ENCODE results near the gene C16orf95.
"Not testable (repeated sequence)": the region's sequence is repeated elsewhere in the genome, so short reads cannot be mapped to it uniquely, and the experiment has no call there.

Gene C16orf95

DNA sequence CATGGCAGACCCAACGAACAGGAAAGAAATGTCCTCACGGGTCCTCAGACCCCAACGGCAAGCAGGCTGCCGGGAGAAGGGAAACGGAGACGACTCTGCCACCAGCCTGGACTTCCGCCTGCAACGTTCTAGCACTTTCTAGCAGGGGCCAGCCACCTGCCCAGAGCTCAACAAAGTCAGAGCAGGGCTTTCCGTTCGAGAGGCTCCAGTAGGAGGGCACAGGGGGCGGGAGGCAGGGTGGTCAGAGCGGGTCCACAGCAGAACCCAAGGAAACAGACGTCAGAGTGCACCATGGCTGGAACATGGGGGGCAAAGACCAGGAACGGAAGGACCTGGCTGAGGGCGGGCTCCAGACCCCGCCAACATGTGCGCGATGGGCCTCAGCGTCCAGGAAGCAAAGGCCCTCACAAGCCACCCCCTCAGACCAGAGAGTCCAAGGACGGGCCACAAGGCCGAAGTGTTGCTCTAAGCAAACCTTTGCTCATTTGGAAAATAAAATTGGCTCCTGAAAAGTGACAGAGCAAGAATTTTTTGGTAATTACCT, 29.4 kb upstream of the C16orf95 start:
- DNase-seq (ENCODE audit: low spot score): no peak

DNA sequence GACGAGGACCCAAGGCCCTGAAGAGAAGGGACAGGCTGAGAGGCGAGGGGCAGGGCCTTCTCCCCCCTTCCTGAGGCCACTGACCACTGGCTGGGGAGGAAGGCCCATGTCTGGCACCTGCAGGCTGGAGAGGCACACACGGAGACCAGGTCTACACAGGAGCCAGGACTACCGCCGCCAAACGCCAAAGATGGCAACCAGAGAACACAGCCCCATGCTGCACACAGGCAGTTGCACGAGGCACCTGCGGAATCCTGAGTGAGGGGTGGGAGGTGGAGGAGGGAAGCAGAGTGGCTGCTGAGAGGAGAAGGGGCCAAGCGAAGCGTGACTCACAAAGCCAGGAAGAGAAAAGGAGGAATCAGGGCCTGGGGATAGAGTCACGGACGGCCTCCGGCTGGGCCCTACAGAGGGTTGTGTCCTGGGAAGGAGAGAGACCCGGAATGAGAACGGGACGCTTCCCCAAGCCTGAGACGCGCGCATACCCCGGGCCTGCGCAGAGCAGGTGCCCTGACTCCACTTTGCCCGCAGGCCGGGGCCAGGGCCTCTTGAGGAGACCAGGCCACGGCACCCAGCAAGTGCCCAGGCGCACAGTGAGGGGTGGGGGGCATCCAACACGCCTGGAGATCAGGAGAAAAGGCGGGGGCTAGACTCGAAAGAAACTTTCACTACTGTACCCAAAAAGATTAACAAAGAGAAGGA, 28.7 kb upstream of the C16orf95 start:
- no peak for DNase-seq (ENCODE audit: low spot score)

DNA sequence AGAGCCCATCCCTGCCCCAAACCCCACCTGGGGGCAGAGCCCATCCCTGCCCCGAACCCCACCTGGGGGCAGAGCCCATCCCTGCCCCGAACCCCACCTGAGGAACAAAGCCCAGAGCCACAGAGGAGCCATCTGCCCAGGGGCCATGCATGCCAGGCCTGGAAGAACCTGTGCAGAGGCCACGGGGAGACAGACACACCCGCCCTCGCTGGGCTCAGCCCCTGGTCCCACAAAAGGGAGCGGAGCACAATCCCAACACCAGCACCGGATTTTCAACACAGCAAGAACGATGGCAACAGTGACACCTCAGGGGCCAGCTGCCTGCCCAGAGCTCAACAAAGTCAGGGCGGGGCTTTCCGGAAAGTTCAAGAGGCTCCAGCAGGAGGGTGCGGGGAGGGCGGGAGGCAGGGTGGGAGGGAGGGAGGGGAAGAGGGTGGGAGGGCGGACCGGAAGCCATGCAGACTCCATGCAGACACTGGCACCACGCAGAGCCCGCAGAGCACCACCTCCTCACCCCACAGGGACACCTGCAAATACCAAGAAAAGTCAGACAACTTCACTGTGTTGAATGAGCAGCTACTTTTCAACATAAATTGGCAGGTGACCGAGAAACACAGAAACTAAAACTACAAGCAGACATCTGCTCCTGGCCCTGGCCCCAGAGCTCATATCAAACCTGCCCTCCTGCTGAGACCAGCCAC, 27.9 kb upstream of the C16orf95 start:
- peak; percentile 39 for DNase-seq (ENCODE audit: low spot score)

DNA sequence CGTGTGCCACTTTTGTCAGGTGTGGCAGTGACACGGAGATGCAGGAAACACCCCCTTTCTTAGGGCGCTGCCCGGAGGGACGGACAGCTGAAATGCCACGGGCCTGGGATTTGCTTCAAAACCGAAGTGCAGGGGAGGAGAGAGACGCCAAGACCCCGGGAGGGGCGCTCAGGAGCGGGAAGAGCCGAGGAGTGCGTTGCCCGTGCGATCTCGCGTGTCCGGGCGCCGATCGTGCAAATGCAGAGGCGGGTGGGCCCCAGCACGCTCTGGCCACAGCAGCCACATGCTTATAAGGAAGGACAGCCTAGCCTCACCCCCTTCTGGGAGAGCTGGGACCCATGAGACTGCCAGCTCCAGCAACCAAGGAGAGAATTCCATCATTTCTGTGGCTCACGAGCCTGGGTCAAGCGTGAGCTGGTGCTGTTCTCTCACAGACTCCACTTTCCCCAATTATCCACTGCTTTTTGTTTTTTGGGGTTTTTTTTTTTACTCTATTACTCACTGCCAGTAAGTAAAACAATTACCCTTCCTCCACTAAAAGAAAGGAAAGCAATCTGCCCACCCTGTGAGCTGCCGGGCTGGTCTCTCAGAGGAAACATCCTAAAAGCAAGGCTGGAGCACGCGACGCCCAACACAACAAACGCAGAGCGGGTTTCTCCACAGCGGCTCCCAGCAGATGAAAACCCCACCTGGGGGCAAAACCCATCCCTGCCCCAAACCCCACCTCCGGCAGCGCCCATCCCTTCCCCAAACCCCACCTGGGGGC, 27.2 kb upstream of the C16orf95 start:
- DNase-seq (ENCODE audit: low spot score): no peak

DNA sequence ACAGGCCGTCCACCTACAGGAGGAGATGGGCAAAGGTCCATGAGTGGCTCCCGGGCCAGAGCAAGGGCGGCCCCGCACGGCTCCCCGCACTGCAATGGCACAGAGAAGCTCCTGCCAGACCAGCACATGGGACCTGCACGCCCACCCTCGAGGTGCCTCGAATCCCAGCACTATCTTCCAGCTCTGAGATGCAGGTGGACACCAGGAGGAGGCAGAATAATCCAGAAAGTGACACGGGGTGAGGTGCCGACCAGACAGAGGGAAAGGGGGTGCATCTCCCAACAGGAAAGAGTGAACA, 26.5 kb upstream of the C16orf95 start:
- no peak for DNase-seq (ENCODE audit: low spot score)

DNA sequence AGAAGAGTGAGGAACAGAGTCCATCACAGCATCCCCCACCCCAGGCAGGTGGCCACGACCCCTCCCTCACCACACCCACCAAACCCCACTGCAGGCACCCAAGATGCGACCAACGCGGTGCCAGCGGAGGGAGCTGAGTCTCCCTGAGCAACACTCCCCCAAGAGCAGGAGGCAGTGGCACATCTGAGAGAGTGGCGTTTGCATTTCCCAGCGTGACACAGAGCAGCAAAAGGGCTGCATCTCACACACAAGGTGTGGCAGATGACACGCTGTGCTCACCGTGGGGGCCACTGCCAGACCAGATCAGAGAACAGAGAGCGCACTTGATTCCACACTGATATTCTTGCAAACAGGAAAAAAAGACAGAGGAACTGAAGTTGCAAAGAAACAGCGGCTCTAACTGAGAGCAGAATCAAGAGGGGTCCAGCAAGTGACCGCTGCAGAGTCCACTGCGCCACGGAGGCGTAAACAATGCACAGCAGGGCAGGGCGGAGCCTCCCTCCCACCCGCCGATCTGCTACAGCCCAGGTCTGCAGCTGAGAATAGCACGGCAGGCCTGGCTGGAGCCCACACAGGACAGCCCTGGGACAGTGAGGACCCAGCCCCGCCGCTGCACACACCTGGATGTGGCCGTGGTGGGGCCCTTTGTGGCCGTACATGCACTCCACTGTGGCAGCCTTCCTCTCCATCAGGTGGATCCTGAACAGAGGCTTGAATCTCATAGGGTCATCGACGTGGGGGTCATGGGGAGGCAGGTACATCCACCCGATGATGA, 26.0 kb upstream of the C16orf95 start:
- DNase-seq (ENCODE audit: low spot score): no peak

DNA sequence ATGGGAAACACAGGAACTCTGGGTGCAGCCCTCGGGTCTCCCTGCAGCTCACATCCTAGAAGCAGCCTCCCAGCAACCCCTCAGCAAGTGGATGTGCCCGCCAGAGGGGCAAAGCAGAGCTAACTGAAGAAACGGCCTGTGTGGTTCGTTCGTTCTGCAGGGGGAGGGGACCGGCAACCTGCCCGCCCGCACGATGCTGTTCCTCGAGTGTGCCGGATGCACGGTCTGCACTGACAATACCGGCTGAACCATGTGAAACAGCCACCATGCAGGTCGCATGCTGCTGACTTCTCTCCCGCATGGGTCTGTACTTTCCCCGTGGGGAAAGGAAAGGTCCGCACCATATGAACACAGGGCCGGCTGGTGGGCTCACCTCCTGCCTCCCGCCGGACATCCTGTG, 25.3 kb upstream of the C16orf95 start:
- DNase-seq (ENCODE audit: low spot score): no peak

DNA sequence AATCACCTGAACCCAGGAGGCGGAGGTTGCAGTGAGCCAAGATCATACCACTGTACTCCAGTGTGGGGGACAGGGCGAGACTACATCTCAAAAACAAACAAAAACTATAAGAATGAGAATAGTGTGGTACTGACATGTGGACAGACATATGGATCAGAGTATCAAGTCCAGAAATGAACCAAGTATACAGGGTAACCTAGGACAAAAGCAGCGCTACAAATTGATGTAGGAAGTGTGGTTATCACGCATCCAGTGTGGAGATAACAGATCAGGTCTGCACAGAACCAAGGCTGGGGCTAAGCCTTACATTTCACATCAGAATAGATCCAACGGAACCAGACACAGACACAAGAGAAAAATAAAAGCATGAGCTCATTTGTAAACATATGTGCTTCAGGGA, 23.0 kb upstream of the C16orf95 start:
- no peak for DNase-seq (ENCODE audit: low spot score)

DNA sequence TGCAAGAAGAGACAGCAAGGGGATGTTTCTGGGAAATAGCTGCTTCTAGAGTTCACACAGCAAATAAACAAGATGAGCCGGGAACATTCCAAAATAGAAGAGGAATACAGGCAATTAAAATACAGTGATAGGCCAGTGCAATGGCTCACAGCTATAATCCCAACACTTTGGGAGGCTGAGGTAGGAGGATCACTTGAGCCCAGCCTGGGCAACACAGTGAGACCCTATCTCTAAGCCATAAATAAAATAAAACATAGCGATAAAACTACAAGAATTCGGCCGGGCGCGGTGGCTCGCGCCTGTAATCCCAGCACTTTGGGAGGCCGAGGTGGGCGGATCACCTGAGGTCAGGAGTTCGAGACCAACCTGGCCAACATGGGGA, 22.5 kb upstream of the C16orf95 start:
- DNase-seq (ENCODE audit: low spot score): not testable (repeated sequence)

DNA sequence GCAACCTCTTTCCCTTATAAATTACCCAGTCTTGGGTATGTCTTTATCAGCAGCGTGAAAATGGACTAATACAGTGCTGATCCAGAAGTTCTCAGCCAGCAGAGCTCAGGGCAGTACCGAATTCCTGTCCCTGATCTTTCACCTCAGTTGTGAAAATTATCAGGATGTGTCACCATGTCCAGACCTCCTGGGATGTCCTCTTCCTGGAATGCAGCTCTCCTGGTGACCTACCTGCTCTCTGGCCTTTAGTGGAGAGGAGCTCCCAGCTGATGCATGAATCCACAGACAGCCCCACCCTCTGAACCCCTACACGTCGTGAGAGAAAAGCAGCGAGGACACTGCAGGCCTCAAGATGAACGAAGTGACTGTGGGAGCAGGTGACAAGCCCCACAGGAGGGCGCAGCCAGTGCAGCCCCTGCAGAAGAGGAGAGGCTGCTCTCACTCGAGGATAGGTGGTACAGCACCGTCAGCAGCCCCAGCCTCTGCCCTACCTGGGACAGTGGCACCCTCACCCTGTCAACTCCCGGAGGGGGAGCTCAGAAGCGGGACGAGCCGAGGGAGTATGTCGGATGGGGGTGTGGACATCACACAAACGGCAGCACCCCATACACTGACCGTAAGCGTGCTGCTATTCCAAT, 22.0 kb upstream of the C16orf95 start:
- DNase-seq (ENCODE audit: low spot score): no peak

DNA sequence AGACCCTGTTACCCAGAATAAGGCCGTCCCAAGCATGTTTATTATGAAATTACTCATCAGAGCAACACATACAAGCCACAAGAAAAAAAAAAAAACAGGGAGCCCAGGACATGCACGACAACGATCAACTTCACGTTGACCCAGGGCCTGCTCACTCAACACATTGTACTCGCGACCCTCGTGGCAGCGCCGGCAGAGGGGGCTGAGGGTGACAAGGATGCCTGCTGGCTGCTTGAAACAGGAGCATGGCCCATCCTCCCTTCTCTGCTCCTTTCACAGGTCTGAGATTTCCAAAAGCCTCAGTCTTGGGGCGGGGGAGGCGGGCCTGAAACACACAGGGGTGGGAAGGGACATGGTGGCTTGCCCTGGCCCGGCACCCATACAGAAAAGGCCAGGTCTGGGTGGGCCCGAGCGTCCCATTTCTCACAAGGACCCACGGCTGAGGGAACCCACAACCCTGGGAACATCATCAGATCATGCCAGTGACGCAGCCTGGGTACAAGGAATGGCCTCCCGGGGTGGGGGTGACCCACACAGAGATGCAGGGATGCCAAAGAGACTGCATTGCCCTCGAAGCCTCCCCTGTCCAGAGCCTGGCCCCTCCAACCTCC, 21.1 kb upstream of the C16orf95 start:
- DNase-seq (ENCODE audit: low spot score): no peak

DNA sequence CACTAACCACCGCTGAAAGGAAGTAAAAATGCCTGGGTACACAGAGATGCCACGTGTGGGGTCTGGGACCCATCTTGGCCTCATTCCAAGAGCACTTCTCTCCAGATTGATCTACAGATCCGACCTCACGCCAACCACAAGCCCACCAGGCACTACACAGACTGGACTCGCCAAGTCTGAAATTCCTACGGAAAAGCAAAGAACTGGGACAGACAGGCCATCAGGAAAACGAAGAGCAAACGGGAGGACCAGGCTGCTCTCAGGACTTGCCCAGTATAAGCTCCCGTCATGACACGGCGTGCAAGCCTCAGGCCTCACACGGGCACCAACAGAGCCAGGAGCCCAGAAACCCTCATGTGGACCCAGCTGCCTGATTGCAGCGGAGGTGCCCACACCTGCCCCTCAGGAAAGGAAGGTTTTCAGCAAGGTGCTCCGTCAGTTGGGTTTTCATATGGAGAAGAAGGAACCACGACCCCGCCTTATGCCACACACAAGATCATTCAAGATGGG, 20.1 kb upstream of the C16orf95 start:
- DNase-seq (ENCODE audit: low spot score): no peak

DNA sequence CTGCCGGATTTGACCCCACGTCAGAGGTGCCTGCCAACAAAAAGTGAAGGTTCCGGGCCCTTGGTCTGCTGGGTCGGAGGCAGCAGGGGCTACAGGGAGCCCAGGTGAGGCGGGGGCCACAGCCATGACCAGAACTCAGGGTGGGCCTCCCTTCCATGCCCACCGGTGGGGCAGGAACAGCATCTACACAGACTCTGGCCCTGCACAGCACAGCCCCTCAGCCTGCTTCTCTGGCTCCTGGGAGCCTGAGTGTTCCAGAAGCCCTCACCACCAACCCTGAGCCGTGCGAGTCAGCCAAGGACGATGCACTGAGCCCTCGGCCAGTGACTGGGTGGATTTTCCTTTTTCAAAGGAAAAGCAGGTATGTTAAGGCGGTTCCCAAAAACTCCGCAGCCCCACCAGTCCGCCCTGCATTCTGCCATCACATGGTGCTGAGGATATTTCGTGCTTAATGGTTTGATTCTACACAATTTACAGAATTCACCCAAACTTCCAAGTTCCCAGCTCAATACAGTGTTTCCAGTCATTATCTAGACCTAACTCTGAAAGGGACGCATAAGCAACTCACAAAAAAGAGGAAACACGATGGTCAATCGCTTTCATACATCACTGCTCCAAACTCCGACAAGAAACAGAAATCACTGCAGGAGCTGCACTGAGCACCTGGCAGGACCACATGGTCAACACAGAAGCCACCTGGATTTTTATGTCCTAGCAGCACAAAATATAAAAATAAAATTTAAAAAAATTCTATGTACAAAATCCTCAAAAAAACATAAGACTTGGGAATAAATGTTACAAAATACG, 19.4 kb upstream of the C16orf95 start:
- DNase-seq (ENCODE audit: low spot score): no peak

DNA sequence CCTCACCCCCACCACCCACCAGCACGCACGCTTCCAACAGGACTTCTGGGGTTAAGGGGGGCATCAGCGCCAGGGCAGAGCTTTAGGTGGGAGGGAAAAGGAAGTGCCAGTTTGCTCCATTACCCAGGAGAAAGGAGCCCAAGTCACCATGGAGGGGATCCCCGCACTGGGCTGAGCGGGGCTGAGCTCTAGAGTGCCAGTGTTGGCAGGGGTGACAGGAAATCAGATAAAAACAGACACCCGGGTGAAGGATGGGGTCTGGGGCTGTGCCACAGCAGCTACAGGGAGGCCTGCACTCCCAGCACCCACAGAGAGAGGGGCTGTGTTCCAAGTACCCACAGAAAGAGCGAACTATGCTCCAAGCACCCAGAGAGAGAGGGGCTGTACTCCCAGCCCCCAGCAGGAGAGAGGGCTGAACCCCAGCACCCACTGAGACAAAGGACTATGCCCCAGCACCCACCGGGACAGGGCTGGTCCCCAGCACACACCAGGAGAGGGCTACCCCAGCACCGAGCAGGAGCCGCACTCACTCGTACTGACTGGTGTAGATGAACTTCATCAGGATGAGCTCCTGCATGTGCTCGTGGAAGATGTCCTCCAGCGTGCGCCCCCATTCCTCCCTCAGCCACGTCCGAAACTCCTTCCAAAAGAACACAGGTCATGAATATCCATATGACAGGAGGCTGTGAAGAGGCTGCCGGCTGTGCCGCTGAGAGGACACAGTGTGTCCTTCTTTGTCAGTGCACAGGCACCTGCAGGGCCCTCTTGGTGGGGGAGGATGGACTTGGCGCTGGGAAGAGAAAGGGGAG, 18.6 kb upstream of the C16orf95 start:
- no peak for DNase-seq (ENCODE audit: low spot score)

DNA sequence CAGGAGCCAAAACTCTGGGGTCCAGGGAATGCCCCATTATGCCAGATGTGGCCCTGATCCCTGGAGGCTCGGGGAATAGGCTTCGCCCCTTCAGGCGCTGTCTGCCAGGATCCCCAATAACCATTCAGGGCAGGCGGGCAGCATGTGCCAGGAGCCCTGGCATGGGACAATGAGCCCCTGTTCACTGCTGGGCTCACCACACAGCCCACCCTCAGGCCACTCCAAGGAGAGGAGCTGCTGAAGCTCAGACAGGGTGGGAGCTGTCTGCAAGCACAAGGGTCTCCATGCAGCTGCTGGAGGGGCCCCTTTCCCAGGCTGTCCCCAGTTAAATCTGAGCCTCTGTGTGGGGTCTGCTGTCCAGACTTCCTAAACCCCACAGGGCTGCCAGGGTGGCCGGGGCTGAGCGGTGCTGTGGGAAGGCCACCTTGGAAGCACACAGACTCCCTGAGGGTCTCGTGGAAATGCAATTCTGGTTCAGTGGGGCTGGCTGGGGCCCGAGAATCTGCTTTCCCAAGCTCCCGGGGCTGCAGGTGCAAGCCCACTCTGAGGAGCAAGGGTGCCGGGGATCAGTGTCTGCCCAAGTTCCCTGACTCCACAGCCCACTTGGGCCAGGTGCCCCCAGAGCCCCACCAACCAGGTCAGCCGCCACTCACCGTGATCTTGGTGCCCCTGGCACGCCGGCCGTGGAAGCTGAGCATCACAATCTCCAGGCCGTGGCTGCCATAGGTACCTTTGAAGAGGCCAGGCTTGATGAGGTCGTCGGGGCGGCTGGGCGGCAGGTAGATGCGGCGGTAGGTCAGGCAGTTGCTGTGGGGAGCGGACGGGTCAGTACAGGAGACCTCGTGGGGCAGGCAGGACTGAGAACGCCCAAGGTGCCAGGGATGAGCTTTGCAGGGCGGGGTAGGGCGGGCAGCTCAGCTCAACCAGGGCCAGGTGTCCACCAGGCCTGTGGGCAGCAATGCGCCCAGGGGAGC, 17.7 kb upstream of the C16orf95 start:
- DNase-seq (ENCODE audit: low spot score): no peak

DNA sequence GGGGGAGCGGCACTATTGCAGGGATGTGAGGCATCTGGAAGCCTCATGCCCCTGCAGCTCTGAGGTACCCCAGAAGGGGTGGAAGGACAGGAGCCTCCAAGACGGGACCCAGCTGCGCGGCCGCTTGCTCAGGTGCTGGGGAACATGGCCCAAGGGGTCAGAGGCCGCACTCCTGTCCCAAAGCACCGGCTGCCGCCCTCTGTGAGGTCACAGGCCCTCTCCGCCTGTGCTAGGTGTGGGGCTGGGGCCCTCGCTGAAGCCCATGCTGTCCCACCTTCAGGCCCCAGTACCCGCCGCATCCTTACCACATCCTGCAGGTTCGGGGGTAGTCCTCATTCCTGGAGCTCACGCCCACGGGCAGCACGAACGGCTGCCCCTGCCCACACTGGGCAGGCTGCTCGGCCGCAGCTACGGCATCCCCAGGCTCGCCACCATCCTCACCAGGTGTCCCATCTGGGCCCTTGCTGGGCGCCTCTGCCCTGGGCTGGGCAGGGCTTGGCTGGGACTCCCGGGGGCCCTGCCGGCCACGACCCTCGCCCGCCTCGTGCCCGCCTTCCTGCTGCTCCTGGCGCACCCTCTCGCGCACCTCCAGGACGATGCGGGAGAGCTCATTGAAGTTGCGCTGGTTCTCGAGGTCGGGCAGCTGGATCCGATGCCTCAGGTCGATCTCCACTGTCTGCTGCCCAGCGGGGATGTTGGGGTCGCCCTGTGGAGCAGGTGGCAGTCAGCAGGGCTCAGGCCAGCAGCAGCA, 16.6 kb upstream of the C16orf95 start:
- DNase-seq (ENCODE audit: low spot score): no peak

DNA sequence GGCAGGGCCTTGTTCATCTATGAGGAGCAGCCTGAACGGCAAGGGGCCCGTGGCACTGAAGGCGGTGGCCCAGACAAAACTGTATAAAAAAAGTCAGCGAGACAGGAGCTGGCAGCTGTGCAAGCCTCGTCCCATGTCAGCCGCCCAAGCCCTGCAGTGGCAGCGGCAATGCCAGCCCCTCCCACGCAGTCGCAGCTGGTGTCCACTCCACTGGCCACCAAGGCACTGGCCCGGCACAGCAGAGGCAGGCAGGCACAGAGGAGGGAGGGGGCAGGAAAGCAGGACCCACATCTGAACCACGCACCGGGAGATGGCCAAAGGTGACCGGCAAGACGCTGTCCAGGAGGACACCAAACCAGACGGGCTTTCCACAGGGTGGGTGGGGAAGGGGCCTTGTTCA, 15.9 kb upstream of the C16orf95 start:
- no peak for DNase-seq (ENCODE audit: low spot score)

DNA sequence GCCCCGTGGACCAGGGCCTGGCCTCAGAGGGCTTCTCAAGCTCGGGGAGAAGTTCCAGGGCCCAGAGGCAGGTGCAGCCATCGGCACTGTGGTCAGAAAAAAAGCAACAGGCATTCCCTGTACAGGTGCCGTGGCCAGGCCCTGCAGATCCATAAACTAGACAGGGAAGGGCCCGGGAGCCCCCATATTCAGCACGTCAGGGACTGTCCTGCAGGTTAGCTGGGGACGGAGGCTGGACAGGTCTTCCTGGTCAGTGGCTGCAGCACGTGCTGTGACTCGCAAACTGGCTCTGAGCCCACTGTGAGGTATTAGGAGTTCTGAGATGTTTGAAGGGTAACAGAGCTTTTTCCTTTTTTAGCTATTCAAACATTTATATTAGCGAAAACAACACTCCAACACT, 15.0 kb upstream of the C16orf95 start:
- DNase-seq (ENCODE audit: low spot score): no peak

Measured in activated CD4-positive, alpha-beta T cell treated with anti-CD3 and anti-CD28 coated beads, Interleukin-2, Interleukin-4, amounts not matched to agents 100 ng/mL and 50 ng/mL, durations not matched to agents 16 hours and 8 hours (primary cell).